IMR-90 (cell line): Measurements from ENCODE around the gene RAB38. TPM values are rescaled to one million over a fixed set of nuclear protein-coding genes. Genes with fewer than 3 reads are reported as not detected.

Experiments used
- ATAC-seq: fragments of 200-7000 bp; cut with Tn5 transposase; 2 replicates; pipeline ENCODE4 v1.9.1; 2020; ENCODE audit warnings: low read depth, mild to moderate bottlenecking, moderate library complexity
- BruUV-seq: library from RNA; stranded (reverse); fragments of 400-500 nt; replicated peaks from 2 replicates; lab custom pipeline; 2021; lab: Mats Ljungman, UMichigan
- CTCF ChIA-PET: fragments of 300-600 bp; formaldehyde crosslinking; extraction: SDS; loops from one replicate; lab custom pipeline; 2021; ENCODE audit warnings: antibody characterized with exemption; lab: Yijun Ruan, JAX
- POLR2A ChIA-PET: fragments of 300-600 bp; sonication (Branson Sonifier 250); formaldehyde crosslinking; loops from one replicate; lab custom pipeline; 2022; ENCODE audit warnings: antibody characterized with exemption; ENCODE audit not compliant: unreplicated experiment; lab: Charles Lee
- DNase-seq: peaks from one replicate; pipeline ENCODE4 v3.0.0; 2013
- H2AFZ ChIP-seq: replicated peaks from 2 replicates; pipeline ENCODE3; 2013; ENCODE audit warnings: low read length, mild to moderate bottlenecking; ENCODE audit not compliant: poor library complexity
- H2AK5ac ChIP-seq: 2 replicates; pipeline ENCODE4 v1.6.1; 2013; ENCODE audit warnings: low read depth, low read length, inconsistent platforms
- H2AK9ac ChIP-seq: replicated peaks from 2 replicates; pipeline ENCODE3; 2013; ENCODE audit warnings: mild to moderate bottlenecking, low read depth, low read length, moderate library complexity; ENCODE audit not compliant: poor library complexity
- H2BK120ac ChIP-seq: 2 replicates; pipeline ENCODE4 v1.6.1; 2013; ENCODE audit warnings: low read depth, low read length, inconsistent platforms
- H2BK15ac ChIP-seq: 3 replicates; pipeline ENCODE4 v1.6.1; 2013; ENCODE audit warnings: low read depth, low read length, inconsistent platforms
- H2BK20ac ChIP-seq: 2 replicates; pipeline ENCODE4 v1.6.1; 2013; ENCODE audit warnings: low read depth, mild to moderate bottlenecking, inconsistent platforms, low read length, moderate library complexity
- H2BK5ac ChIP-seq: 2 replicates; pipeline ENCODE4 v1.6.1; 2013; ENCODE audit warnings: mild to moderate bottlenecking, low read depth, low read length, inconsistent platforms; ENCODE audit not compliant: poor library complexity, severe bottlenecking
- H3K14ac ChIP-seq: replicated peaks from 2 replicates; pipeline ENCODE4 v1.6.1; 2013; ENCODE audit warnings: low read depth, low read length, inconsistent platforms
- H3K18ac ChIP-seq: 2 replicates; pipeline ENCODE4 v1.6.1; 2013; ENCODE audit warnings: low read depth, low read length, control low read depth
- H3K23ac ChIP-seq: 2 replicates; pipeline ENCODE4 v1.6.1; 2013; ENCODE audit warnings: low read depth, low read length, inconsistent platforms
- H3K27ac ChIP-seq: 2 replicates; pipeline ENCODE4 v1.5.1; 2013; ENCODE audit warnings: mild to moderate bottlenecking, control low read depth, low read length; ENCODE audit not compliant: insufficient read depth
- H3K27me3 ChIP-seq: 2 replicates; pipeline ENCODE4 v1.6.1; 2013; ENCODE audit warnings: low read length; ENCODE audit not compliant: control insufficient read depth, insufficient read depth
- H3K36me3 ChIP-seq: 2 replicates; pipeline ENCODE4 v1.6.1; 2013; ENCODE audit warnings: low read length, mixed read lengths; ENCODE audit not compliant: control insufficient read depth, insufficient read depth
- H3K4ac ChIP-seq: 2 replicates; pipeline ENCODE4 v1.6.1; 2013; ENCODE audit warnings: low read depth, low read length, inconsistent platforms
- H3K4me1 ChIP-seq: 2 replicates; pipeline ENCODE4 v1.6.1; 2013; ENCODE audit warnings: low read length, mixed read lengths; ENCODE audit not compliant: control insufficient read depth, insufficient read depth
- H3K4me2 ChIP-seq: 2 replicates; pipeline ENCODE4 v1.6.1; 2013; ENCODE audit warnings: low read depth, mild to moderate bottlenecking, control low read depth, low read length, moderate library complexity
- H3K4me3 ChIP-seq: 2 replicates; pipeline ENCODE4 v1.5.1; 2013; ENCODE audit warnings: low read depth, mild to moderate bottlenecking, control low read depth, low read length, moderate library complexity; ENCODE audit not compliant: insufficient read depth
- H3K56ac ChIP-seq: 2 replicates; pipeline ENCODE4 v1.6.1; 2013; ENCODE audit warnings: low read length, inconsistent platforms; ENCODE audit not compliant: insufficient read depth; ENCODE audit errors: extremely low read depth
- H3K79me1 ChIP-seq, 2 experiments: 2 replicates each; pipeline ENCODE4 v1.6.1; 2013; ENCODE audit warnings: low read length in 2 of 2, inconsistent platforms in 1 of 2, low read depth in 1 of 2
- H3K9ac ChIP-seq: 2 replicates; pipeline ENCODE4 v1.6.1; 2013; ENCODE audit warnings: low read depth, low read length, control low read depth
- H3K9me1 ChIP-seq: 2 replicates; pipeline ENCODE4 v1.6.1; 2013; ENCODE audit warnings: low read length, inconsistent platforms; ENCODE audit not compliant: insufficient read depth
- H3K9me3 ChIP-seq: 2 replicates; pipeline ENCODE4 v1.6.1; 2013; ENCODE audit warnings: low read length; ENCODE audit not compliant: control insufficient read depth, insufficient read depth
- H4K20me1 ChIP-seq: 2 replicates; pipeline ENCODE4 v1.6.1; 2013; ENCODE audit warnings: low read length, inconsistent platforms; ENCODE audit not compliant: insufficient read depth
- H4K5ac ChIP-seq: 2 replicates; pipeline ENCODE4 v1.6.1; 2013; ENCODE audit warnings: mild to moderate bottlenecking, low read depth, low read length, control low read depth
- H4K8ac ChIP-seq, 2 experiments: 2 replicates each; pipeline ENCODE4 v1.6.1; 2013; ENCODE audit warnings: low read depth in 2 of 2, low read length in 2 of 2, control low read depth in 1 of 2, inconsistent platforms in 1 of 2
- H4K91ac ChIP-seq: 2 replicates; pipeline ENCODE4 v1.6.1; 2013; ENCODE audit warnings: low read depth, low read length, inconsistent platforms; ENCODE audit not compliant: insufficient read depth
- BHLHE40 ChIP-seq: fragments of 150-350 bp; IDR thresholded peaks from 2 replicates; pipeline ENCODE4 v1.6.1; 2016; ENCODE audit warnings: mild to moderate bottlenecking, low read depth, low read length
- CEBPB ChIP-seq: IDR thresholded peaks from 2 replicates; pipeline ENCODE4 v1.6.1; 2012; ENCODE audit warnings: low read depth, low read length, improper control_type of control experiment
- CHD1 ChIP-seq: IDR thresholded peaks from 2 replicates; pipeline ENCODE4 v1.6.1; 2012; ENCODE audit warnings: low read depth, low read length, improper control_type of control experiment
- CTCF ChIP-seq: conservative IDR thresholded peaks from 2 replicates; pipeline ENCODE4 v1.5.1; 2012; ENCODE audit warnings: mild to moderate bottlenecking, low read depth, low read length, improper control_type of control experiment
- ELK1 ChIP-seq: fragments of 150-350 bp; IDR thresholded peaks from 2 replicates; pipeline ENCODE4 v1.6.1; 2016; ENCODE audit warnings: low read depth, mild to moderate bottlenecking, low read length, moderate library complexity, borderline replicate concordance
- FOS ChIP-seq: fragments of 150-350 bp; IDR thresholded peaks from 2 replicates; pipeline ENCODE4 v1.6.1; 2016; ENCODE audit warnings: low read depth, low read length
- MAFK ChIP-seq: IDR thresholded peaks from 2 replicates; pipeline ENCODE4 v1.6.1; 2012; ENCODE audit warnings: low read depth, low read length, improper control_type of control experiment
- MAZ ChIP-seq: IDR thresholded peaks from 2 replicates; pipeline ENCODE4 v1.6.1; 2012; ENCODE audit warnings: low read depth, mild to moderate bottlenecking, low read length, improper control_type of control experiment, moderate library complexity, borderline replicate concordance
- MXI1 ChIP-seq: IDR thresholded peaks from 2 replicates; pipeline ENCODE4 v1.6.1; 2012; ENCODE audit warnings: low read depth, mild to moderate bottlenecking, low read length, moderate library complexity, borderline replicate concordance
- POLR2A ChIP-seq: IDR thresholded peaks from 2 replicates; pipeline ENCODE4 v1.6.1; 2012; ENCODE audit warnings: mild to moderate bottlenecking, low read depth, low read length
- RAD21 ChIP-seq: IDR thresholded peaks from 2 replicates; pipeline ENCODE4 v1.6.1; 2012; ENCODE audit warnings: low read length, improper control_type of control experiment
- RCOR1 ChIP-seq: IDR thresholded peaks from 2 replicates; pipeline ENCODE4 v1.6.1; 2012; ENCODE audit warnings: mild to moderate bottlenecking, low read length, improper control_type of control experiment; ENCODE audit not compliant: insufficient replicate concordance
- USF2 ChIP-seq: fragments of 150-350 bp; IDR thresholded peaks from 2 replicates; pipeline ENCODE4 v1.6.1; 2017; ENCODE audit warnings: mild to moderate bottlenecking, antibody characterized with exemption, low read length, low read depth
- WGBS, 2 experiments: methylation state at CpG; one replicate each; pipeline versions ENCODE4 v1.1.5 to v1.1.7; 2013; ENCODE audit warnings: missing lambda C conversion rate in 2 of 2; ENCODE audit not compliant: insufficient read length in 1 of 2; ENCODE audit errors: extremely low coverage in 2 of 2; 5-methylcytosine and 5-hydroxymethylcytosine counted together
- dilution Hi-C: fragments of 300-500 bp; cut with HindIII; formaldehyde crosslinking; loops from one replicate; pipeline ENCODE4 v1.14.3; 2018; ENCODE audit warnings: low sequenced_read_pairs; ENCODE audit not compliant: unreplicated experiment
- in situ Hi-C: fragments of 300-500 bp; cut with MboI; formaldehyde crosslinking; loops from 3 replicates; pipeline ENCODE4 v1.14.3; 2019; ENCODE audit warnings: low sequenced_read_pairs, inconsistent platforms, mixed read lengths
- intact Hi-C: fragments of 100-400 bp; cut with micrococcal nuclease; formaldehyde crosslinking; loops from 2 replicates; pipeline ENCODE4 v1.10.0; 2022
- polyA plus RNA-seq, 3 experiments: library from polyadenylated mRNA; depleted of rRNA; stranded (reverse); fragments of >200 nt; gene quantifications; 2 replicates each; pipeline ENCODE4 v1.2.3, GENCODE V29; 2012; ENCODE audit warnings: low replicate concordance in 1 of 3
- total RNA-seq: library from RNA; depleted of rRNA; stranded (reverse); fragments of >200 nt; gene quantifications from 2 replicates; pipeline ENCODE4 v1.2.3, GENCODE V29; 2012

Gene RAB38
- total and polyA plus RNA-seq, 2 of the 4 experiments (the other 2 are of a cell fraction) = 5.0 to 6.5 TPM

GRCh38 chr11:88117281-88117858, 57.9 kb downstream of the RAB38 start:
- Histone ChIP-seq H3K79me1 (no peaks in the 10 kb centered on the region), H2BK15ac (no peak overlapping the region), H2BK20ac (no peak overlapping the region), H3K4me2 (no peak overlapping the region), H2AK9ac (no peak overlapping the region), H4K5ac (no peak overlapping the region), H3K18ac (no peak overlapping the region), H2BK5ac (no peak overlapping the region), H3K9ac (no peak overlapping the region), H3K4me1 (no peaks in the 10 kb centered on the region), H3K4me3 (no peak overlapping the region), H3K4ac (no peak overlapping the region), H2AFZ (no peak overlapping the region), H3K36me3 (no peaks in the 10 kb centered on the region), H2AK5ac (no peak overlapping the region), H4K20me1 (no peaks in the 10 kb centered on the region), H3K9me3 (no peaks in the 10 kb centered on the region), H3K27ac (no peak overlapping the region), H3K14ac (no peak overlapping the region), H3K56ac (no peak overlapping the region), H3K27me3 (no peaks in the 10 kb centered on the region), H3K9me1 (no peaks in the 10 kb centered on the region), H2BK120ac (no peak overlapping the region), H3K23ac (no peak overlapping the region), H4K91ac (no peak overlapping the region), H4K8ac (no peak overlapping the region)
- intact Hi-C loops (no loop called here), dilution Hi-C loops (no loop called here), in situ Hi-C loops (no loop called here)
- CTCF ChIA-PET = no interaction called here
- no CpG with 5 or more reads among the region's 1 CpG for WGBS, 2 experiments
- TF ChIP-seq ELK1 = no peak
- TF ChIP-seq USF2 = no peak
- TF ChIP-seq CEBPB = no peak
- no peak for TF ChIP-seq POLR2A
- no peak for TF ChIP-seq RAD21
- TF ChIP-seq CTCF = no peak
- no peak for TF ChIP-seq MXI1
- no peak for TF ChIP-seq BHLHE40
- TF ChIP-seq FOS = no peak
- TF ChIP-seq MAZ = no peak
- no peak for TF ChIP-seq MAFK
- no peak for TF ChIP-seq CHD1
- no peak for TF ChIP-seq RCOR1
- POLR2A ChIA-PET = no interaction called here
- DNase-seq (no peak), ATAC-seq (no peak)
- BruUV-seq = no TSS peak
